Activated CD4-positive, alpha-beta T cell treated with anti-CD3 and anti-CD28 coated beads, Interleukin-2, Interleukin-4, amounts not matched to agents 100 ng/mL and 50 ng/mL, durations not matched to agents 16 hours and 8 hours (primary cell): ENCODE data around the gene MICAL3.

Experiments used
- DNase-seq: peaks from one replicate; pipeline ENCODE4 v3.0.0-alpha.2; 2020; ENCODE audit warnings: low spot score

The MICAL3 gene

GRCh38 chr22:17788528-17789378 lies 235.6 kb downstream of the MICAL3 start:
- DNase-seq, result no peak

GRCh38 chr22:17787716-17788330 lies 236.5 kb downstream of the MICAL3 start:
- no peak for DNase-seq

DNA sequence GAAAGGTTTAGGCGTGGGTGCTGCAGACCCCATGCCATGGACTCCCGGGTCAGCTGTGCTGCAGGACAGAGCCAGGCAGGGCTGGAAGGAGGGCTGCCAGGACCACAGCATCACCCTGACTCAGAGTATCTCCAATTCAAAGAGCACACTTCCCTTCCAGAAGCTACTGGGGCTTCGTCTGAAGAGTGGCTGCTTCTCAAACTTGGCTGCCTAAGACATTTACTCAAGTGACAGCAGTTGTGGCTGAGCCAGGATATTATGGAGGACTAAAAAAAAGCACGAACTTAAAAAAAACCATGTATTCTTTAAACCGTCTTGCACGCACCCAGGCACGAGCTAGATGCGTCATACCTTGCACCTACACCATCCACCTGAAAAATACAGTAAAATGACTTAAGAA lies 237.1 kb downstream of the MICAL3 start:
- DNase-seq, result no peak

GRCh38 chr22:17786435-17787161 lies 237.8 kb downstream of the MICAL3 start:
- no peak for DNase-seq

GRCh38 chr22:17785185-17786184 lies 238.9 kb downstream of the MICAL3 start:
- peak; percentile 68 for DNase-seq

DNA sequence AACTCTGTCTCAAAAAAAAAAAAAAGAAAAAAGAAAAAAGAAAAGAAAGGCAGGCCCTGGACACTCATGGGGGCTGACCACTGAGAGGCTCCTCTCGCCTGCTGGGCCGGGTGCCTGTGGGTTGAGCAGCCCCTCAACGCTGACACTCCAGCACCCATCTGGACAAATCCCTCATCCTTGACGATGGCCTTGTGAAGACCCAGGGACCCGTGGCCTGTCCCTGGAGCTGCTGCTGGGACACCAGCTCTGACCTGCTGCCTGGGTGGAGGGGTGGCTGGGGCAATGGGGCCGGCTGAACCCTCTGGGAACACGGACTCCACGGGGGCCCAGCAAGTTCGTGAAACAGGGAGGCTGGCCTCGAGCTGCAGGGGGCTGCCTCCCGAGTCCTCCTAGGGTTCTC lies 239.6 kb downstream of the MICAL3 start:
- no peak for DNase-seq

DNA sequence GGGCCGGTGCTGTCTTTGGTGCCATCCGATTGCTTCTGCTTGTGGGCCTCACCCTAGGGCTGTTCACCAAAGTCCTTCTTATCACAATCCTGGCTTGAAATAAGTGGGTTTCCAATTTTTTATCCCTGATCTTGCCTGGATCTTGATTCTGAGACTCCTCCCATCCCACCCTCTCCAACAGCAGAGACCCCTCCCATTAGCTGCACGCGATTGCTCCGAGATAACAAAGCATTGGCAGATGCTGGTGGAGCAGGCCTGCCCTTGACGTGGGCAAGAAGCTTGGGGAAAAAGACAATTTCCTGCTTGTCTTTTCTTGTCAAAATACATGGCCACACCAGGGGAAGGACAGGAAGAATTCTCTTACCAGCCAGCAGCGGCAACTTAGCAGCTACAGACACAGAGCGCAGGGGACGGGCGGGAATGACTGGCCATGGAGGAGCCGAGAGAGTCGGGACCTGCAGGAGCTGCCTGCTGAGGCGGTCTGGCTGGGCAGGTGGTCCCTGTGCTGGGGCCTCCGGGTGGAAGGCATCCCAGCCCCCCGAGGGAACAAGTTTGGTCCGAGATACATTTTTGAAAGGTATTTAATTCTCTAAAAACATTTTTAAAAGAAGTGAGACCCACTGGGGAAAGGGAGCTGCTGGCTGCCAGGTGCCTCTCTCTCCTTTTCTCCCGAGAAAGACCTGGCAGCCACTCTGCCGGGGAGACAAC lies 240.4 kb downstream of the MICAL3 start:
- no peak for DNase-seq

GRCh38 chr22:17783312-17783711 lies 241.0 kb downstream of the MICAL3 start:
- no peak for DNase-seq

- DNase-seq, result no peak
Measured at GRCh38 chr22:17782621-17783020, 241.7 kb downstream of the MICAL3 start.

GRCh38 chr22:17782158-17782557 lies 242.2 kb downstream of the MICAL3 start:
- no peak for DNase-seq

- DNase-seq, result peak; percentile 60
Measured at GRCh38 chr22:17781319-17782031, 242.9 kb downstream of the MICAL3 start.

DNA sequence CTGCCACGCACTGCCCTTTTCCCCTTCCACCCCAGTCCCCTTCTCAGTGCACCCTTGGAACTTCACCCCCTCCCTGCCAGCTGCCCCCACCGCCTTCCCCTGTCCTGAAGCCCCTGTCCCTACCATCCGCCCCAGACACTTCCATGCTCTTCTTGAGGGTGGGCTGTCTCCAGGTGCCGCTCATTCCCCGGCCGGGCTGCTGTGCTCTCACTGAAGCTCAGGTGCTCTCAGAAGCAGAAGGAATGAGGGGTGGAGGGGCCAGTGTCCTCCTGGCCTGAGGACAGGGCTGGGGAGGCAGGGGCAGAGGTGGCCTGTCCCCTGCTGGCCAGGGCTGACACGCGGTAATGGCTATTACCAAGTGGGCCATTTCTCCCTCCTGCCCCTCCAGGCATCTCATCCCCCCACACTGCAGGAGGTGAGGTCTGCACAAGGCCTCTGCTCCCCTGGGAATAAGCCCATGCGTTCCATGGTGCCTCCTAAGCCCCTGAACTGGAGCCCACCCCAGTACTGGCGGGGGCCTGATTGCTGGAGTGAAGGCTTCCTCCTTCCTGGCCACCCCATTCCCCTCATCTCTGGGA lies 243.5 kb downstream of the MICAL3 start:
- DNase-seq, result no peak

DNA sequence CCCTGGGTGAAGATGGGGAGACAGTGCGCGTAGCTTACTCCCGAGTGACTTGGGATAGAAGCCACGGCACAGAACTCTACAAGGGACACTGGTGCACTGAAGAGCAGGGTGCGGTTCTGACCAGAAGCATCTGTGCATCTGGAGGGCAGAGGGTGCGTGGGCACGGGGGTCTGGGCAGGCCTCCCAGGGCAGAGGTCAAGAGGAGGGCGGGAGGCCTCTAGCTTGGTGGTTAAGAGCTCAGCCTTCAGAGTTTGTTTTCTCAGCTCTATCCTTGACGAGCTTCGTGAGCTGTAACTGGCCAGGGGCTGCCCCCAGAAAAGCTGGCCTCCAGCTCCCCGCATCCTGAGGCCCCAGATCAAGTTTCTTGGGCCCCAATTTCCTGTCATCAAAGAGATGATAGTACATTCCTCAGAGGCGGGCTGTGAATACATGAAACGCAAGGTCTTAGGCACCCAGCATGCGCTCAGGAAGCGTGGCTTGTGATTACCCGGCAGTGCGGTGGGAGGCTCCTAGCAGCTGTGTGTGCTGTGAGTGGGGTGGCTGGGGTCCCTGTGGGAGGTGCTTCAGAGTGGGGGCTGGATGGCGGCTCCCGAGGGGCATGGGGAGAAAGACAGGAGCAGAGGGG lies 244.1 kb downstream of the MICAL3 start:
- no peak for DNase-seq

GRCh38 chr22:17779286-17780115 lies 244.9 kb downstream of the MICAL3 start:
- peak; percentile 69 for DNase-seq

DNA sequence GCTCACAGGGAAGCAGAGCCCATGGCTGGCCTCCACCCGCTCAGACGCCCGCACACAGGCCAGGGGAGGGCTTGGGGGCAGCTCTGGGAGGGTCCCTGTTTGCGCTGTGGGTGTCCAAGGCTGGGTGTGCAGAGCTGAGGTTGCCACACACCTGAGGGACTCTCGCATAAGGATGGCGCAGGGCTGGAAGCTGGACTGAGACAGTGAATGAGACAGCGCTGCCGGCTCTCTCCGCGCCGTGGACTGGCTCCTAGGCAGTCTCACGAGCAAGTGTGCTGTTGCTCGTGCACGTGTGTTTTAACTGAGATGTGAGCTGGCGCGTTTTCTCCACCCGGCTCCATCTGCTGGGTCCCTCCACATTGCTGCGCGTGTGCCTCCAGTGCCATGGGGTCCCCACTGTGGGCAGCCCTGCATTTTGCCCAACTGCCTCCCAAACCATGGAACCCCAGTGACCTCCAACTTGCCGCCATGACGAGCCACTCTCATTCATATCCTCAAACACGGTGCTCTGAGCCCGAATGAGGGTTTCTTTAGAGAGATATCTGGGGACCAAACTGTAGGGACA lies 245.9 kb downstream of the MICAL3 start:
- DNase-seq, result no peak

- no peak for DNase-seq
Measured at GRCh38 chr22:17777717-17778044, 246.7 kb downstream of the MICAL3 start.

DNA sequence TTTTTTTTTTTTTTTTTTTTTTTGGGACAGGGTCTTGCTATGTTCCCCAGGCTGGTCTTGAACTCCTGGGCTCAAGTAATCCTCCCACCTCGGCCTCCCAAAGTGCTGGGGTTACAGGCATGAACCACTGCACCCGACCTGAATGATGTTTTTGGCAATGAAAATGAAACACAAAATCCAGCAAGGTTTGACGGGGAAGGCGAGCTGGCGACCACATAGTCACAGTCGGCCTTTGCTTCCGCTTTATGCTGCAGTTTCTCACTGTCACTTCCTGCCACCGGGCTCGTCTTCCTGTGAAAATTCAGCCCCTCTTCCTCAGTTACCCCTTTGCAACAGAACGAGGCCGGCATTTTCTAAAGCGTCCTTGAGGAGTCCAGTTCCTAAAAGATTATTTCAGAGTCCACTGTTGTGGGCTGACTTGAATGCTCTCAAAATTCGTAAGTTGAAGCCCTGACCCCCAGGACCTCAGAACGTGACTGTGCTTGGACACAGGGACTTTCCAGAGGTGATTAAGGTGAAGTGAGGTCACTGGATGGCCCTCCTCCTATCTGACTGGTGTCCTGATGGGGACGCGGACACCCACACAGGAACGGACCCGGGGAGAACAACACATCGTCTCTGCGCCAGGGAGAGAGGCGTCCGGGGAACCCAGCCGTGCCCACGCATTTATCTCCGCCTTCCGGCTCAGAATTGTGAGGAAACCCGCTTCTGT lies 247.2 kb downstream of the MICAL3 start:
- peak; percentile 81 for DNase-seq
